ENCODE measurements around the gene FHAD1. TPM values are rescaled to one million over a fixed set of nuclear protein-coding genes. Genes with fewer than 3 reads are reported as not detected.

Gene FHAD1
- total RNA-seq, 6 donors from 2014 or later: 2.0 to 45.8 (median 12.5) TPM

- WGBS, 2 donors: 31 to 36% methylated on average over 14 of the region's 14 CpGs
- Histone ChIP-seq H3K27ac (peak overlapping the region in 3 of 4 donors; percentile 46 to 90 (median 85)), H3K4me3 (peak overlapping the region; percentile 93 to 97 (median 96)), H3K4me1 (peaks cover 14 to 48% (median 38%) of the 10 kb centered on the region in 4 donors), H3K27me3 (no peaks in the 10 kb centered on the region), H3K36me3 (peaks cover 0 to 5% (median 0%) of the 10 kb centered on the region in 4 donors), H3K9me3 (no peaks in the 10 kb centered on the region)
- DNase-seq: no peak
- ATAC-seq (ENCODE audit: low FRiP score in 2 of 2): no peak
- no peak for TF ChIP-seq POLR2A (IDR thresholded peaks at IDR 0.05)
These were observed 161.9 kb downstream of the FHAD1 start for GRCh38 chr1:15408890-15409387.

- peaks cover 0 to 5% (median 0%) of the 10 kb centered on the region in 4 donors for H3K36me3 ChIP-seq
- ATAC-seq (ENCODE audit: low FRiP score in 2 of 2) (peak; percentile 83 to 91), DNase-seq (peak; percentile 88 to 96)
- no peaks in the 10 kb centered on the region for H3K27me3 ChIP-seq
- TF ChIP-seq POLR2A (IDR thresholded peaks at IDR 0.05) (peak in 3 of 4 donors; percentile 79 to 95 (median 94)), CTCF (IDR thresholded peaks at IDR 0.05) (peak in 4 of 6 experiments; percentile 1 to 23 (median 12)), POLR2AphosphoS5 (IDR thresholded peaks at IDR 0.05) (peak; percentile 71 to 87), EP300 (IDR thresholded peaks at IDR 0.05) (no peak)
- peaks cover 16 to 55% (median 41%) of the 10 kb centered on the region in 4 donors for H3K4me1 ChIP-seq
- peak within 1 kb of the TSS; percentile 93 to 97 (median 96) for H3K4me3 ChIP-seq
- WGBS, 2 donors: 1% methylated on average over 41 of the region's 99 CpGs; no CpG with 5 or more reads in 1 of the 2 donors
- H3K27ac ChIP-seq: peak within 1 kb of the TSS; percentile 85 to 90 (median 86)
- no peaks in the 10 kb centered on the region for H3K9me3 ChIP-seq
These were observed 162.6 kb downstream of the FHAD1 start, which contains the start of gene EFHD2 for GRCh38 chr1:15409388-15410222. Gene EFHD2 (plus strand): TSS chr1:15409888. CDS start chr1:15409972, 84 bp downstream.

GRCh38 chr1:15410223-15410883 is 163.3 kb downstream of the FHAD1 start:
- peak overlapping the region; percentile 85 to 90 (median 86) for H3K27ac ChIP-seq
- no peaks in the 10 kb centered on the region for H3K27me3 ChIP-seq
- TF ChIP-seq POLR2AphosphoS5 (IDR thresholded peaks at IDR 0.05): no peak
- no peak for TF ChIP-seq CTCF (IDR thresholded peaks at IDR 0.05)
- no peak for TF ChIP-seq POLR2A (IDR thresholded peaks at IDR 0.05)
- DNase-seq (no peak), ATAC-seq (ENCODE audit: low FRiP score in 2 of 2) (no peak)
- H3K4me1 ChIP-seq: peaks cover 19 to 59% (median 42%) of the 10 kb centered on the region in 4 donors
- WGBS, 2 donors: 2 to 6% methylated on average over 13 to 40 of the region's 53 CpGs
- peaks cover 0 to 5% (median 0%) of the 10 kb centered on the region in 4 donors for H3K36me3 ChIP-seq
- H3K4me3 ChIP-seq: peak overlapping the region; percentile 93 to 97 (median 96)
- no peaks in the 10 kb centered on the region for H3K9me3 ChIP-seq

GRCh38 chr1:15410884-15411245 is 163.8 kb downstream of the FHAD1 start:
- TF ChIP-seq CTCF (IDR thresholded peaks at IDR 0.05) (no peak), POLR2AphosphoS5 (IDR thresholded peaks at IDR 0.05) (no peak), POLR2A (IDR thresholded peaks at IDR 0.05) (no peak), EP300 (IDR thresholded peaks at IDR 0.05) (no peak)
- H3K4me1 ChIP-seq: peaks cover 24 to 64% (median 47%) of the 10 kb centered on the region in 4 donors
- no peaks in the 10 kb centered on the region for H3K9me3 ChIP-seq
- H3K27me3 ChIP-seq: no peaks in the 10 kb centered on the region
- ATAC-seq (ENCODE audit: low FRiP score in 2 of 2) (no peak), DNase-seq (peak in 1 of 2 donors; percentile 71)
- H3K4me3 ChIP-seq: peak overlapping the region; percentile 93 to 97 (median 96)
- peak overlapping the region; percentile 85 to 90 (median 86) for H3K27ac ChIP-seq
- H3K36me3 ChIP-seq: peaks cover 0 to 5% (median 0%) of the 10 kb centered on the region in 4 donors
- 25 to 41% methylated on average over 10 to 11 of the region's 11 CpGs for whole genome bisulfite sequencing, 2 donors

All from upper lobe of left lung (tissue), 6 donors.